Measurements from ENCODE around the gene FAM151A.

FAM151A gene

DNA sequence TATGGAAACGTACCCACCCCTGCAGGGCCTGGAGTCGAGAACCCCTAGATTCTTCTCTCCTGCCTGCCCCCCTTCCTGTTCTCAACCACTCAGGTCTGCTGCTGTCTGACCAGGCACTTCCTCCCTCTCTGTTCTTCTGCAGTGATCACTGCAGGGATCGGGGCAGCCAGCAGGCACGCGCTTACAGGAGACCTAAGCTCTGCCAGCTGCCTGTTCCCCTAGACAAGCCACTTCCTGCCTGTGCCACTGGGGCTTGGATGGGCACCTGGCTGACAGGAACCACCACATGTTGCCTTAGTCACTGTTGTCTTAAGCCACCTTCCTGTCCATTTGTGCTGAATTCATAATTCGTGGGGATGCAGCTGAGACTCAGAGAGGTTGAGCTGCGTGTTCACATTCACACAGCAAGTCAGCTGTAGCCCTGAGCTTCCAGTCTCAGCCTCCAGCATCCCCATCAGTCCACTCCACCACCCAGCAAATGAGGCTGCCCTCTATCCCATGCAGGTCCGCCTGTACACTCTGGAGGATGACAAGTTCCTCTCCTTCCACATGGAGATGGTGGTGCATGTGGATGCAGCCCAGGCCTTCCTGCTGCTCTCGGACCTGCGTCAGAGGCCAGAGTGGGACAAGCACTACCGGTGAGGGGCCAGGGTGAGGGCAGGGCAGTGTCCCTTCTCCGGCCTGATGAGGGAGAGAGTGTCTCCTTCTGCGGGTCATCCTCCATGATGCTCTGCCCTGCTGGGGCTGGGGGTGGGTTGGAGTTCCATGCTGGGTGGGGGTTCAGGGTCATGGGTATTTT lies 18.6 kb downstream of the FAM151A start:
- TF ChIP-seq, protein P1, sequence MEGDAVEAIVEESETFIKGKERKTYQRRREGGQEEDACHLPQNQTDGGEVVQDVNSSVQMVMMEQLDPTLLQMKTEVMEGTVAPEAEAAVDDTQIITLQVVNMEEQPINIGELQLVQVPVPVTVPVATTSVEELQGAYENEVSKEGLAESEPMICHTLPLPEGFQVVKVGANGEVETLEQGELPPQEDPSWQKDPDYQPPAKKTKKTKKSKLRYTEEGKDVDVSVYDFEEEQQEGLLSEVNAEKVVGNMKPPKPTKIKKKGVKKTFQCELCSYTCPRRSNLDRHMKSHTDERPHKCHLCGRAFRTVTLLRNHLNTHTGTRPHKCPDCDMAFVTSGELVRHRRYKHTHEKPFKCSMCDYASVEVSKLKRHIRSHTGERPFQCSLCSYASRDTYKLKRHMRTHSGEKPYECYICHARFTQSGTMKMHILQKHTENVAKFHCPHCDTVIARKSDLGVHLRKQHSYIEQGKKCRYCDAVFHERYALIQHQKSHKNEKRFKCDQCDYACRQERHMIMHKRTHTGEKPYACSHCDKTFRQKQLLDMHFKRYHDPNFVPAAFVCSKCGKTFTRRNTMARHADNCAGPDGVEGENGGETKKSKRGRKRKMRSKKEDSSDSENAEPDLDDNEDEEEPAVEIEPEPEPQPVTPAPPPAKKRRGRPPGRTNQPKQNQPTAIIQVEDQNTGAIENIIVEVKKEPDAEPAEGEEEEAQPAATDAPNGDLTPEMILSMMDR (IDR thresholded peaks at IDR 0.05), result no peak

DNA sequence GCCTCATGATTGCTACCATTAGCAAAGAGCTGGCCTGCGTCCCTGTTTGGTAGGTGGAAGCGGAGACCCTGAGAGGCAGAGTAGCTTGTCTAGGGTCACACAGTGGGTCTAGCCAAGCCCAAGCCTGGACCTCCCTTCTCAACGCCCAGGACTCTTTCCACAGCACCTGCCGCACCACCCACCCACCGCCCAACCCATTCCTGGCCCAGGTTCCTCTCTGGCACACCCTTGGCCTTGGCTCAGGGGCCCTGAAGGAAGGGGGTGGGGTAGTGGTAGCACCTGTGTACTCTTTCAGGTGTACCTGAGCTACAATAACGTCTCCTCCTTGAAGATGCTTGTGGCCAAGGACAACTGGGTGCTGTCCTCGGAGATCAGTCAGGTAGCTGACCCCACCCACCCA lies 19.3 kb downstream of the FAM151A start:
- TF ChIP-seq, protein P1 (IDR thresholded peaks at IDR 0.05), result no peak

DNA sequence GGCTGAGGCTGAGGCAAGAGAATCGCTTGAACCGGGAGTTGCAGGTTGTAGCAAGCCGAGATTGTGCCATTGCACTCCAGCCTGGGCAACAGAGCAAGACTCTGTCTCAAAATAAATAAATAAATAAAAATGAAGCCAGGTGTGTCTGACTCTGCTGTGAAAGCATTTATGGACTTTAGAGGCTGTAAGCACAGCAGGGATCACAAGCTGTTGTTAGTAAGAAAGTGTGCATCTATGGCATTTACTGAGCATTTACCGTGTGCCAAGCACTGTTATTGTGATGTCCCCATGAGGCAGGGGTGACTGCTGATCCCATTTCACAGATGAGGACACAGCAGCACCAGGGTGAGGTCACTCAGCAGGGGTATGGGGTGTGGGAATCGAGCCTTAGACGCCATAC lies 20.1 kb downstream of the FAM151A start:
- TF ChIP-seq, protein P1 (IDR thresholded peaks at IDR 0.05), result no peak

DNA sequence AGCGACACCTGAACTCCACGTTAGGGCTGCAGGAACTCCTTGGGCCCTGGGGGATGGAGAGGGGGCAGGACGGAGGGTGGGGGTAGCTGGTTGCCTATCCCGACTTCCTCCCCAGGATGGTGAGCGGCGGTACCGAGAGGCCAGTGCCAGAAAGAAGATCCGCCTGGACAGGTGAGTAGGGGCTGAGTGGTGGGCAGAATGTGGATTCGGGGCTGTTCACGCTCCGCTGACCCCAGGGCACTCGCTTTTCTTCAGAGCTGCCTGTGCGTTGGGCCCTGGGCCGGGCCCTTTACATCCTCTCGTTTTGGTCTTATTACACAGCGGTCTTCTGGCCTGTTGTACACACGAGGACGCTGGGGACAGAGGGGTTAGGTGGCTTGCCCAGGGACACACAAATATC lies 20.8 kb downstream of the FAM151A start:
- TF ChIP-seq, protein P1 (IDR thresholded peaks at IDR 0.05), result no peak

DNA sequence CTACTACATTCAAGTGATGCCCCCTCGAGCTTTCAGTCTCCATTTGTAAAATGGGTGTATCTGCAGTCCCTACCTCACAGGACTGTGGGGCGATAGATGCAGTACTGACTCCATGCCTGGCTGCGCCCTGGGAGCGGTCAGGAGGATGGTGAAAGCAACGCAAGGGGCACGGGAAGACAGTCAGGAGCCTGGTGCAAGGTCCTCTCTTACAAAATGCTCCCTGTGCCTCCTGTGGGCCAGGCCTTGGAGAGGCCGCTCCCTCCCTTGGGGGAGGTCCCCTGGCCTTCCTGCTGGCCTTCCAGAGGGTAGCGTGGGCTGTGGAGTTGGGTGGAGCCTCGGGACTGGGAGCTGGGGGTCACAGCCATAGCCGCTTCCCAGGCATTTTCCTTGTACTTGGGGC lies 21.6 kb downstream of the FAM151A start:
- TF ChIP-seq, protein P1 (IDR thresholded peaks at IDR 0.05), result no peak

DNA sequence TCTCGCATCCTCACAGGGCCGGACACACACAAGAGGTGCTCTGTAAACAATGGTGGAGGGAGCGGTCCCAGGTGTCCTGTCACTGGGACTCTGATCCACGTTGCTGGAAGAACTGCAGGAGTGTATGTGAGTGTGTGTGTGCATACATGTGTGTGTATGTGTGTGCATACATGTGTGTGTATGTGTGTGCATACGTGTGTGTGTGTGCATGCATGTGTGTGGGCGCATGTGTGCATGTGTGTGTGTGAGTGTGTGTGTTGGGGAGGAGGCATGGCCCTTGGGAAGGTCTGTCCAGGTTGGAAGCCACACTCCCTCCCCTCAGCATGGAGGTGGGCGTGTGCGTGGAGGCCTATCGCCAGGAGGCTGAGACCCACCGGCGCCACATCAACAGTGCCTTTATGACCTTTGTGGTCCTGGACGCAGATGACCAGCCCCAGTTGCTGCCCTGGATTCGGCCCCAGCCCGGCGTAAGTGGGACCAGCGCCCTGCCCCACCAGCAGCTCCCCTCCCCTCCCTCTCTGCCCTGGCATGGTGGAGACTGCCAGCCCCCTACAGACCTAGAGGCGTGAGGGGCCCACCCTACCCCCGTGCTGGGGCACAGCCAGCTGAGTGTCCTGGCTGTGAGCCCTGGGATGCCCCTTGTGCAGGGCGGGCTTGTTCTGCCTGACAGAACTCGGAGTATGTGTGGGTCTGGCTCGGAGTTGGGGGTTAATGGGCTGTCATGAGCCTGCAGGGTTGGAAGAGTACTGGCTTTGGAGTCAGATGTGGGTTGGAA lies 22.2 kb downstream of the FAM151A start:
- TF ChIP-seq, protein P1 (IDR thresholded peaks at IDR 0.05), result no peak

DNA sequence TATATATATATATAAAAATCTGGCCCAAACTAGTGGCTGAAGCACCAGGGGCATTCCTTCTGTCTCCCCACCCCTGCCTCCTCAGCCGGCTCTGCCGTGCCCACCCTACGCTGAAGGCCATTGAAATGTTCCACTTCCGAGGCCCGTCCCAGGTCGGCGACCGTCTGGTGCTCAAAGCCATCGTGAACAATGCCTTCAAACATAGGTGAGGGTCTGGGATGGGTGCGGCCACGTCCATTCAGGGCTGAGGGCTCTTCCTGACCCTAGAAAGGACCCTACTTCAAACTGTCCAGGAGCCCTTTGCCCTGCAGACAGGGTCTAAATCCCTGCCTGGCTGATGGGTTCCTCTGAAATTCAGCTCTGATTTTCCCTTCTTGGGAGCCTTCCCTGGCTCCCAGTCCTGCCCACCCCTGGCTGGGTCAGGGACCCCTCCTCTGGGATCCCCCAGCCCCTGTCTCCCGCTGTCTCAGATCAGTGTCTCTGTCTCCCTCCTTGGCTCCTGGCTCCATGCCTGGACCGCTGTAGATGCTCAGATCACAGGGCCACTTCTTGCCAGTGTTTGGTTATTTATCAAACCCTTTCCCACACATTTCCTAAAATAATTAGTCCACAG lies 24.0 kb downstream of the FAM151A start:
- TF ChIP-seq, protein P1 (IDR thresholded peaks at IDR 0.05), result no peak

All from LNCAP (cell line).